Stimulated activated naive CD8-positive, alpha-beta T cell treated with anti-CD3 and anti-CD28 coated beads, Interleukin-15, Interleukin-2, amounts not matched to agents 100 ng/mL and 50 ng/mL, for 24 hours (primary cell): ENCODE results near the gene DHX9.
"Not testable (repeated sequence)": the region's sequence is repeated elsewhere in the genome, so short reads cannot be mapped to it uniquely, and the experiment has no call there.

Source experiments
- H3K27ac Mint-ChIP-seq: one replicate; pipeline ENCODE4 v1.8.0; 2021; ENCODE audit warnings: mild to moderate bottlenecking, mixed read lengths
- H3K27me3 Mint-ChIP-seq: one replicate; pipeline ENCODE4 v1.8.0; 2021; ENCODE audit warnings: mixed read lengths
- H3K36me3 Mint-ChIP-seq: one replicate; pipeline ENCODE4 v1.8.0; 2021; ENCODE audit warnings: low read depth, mixed read lengths
- H3K4me1 Mint-ChIP-seq: one replicate; pipeline ENCODE4 v1.8.0; 2021; ENCODE audit warnings: low read depth, mixed read lengths
- H3K4me3 Mint-ChIP-seq: one replicate; pipeline ENCODE4 v1.8.0; 2021; ENCODE audit warnings: mild to moderate bottlenecking, mixed read lengths
- H3K9me3 Mint-ChIP-seq: one replicate; pipeline ENCODE4 v1.8.0; 2021; ENCODE audit warnings: mixed read lengths

Gene DHX9

DNA sequence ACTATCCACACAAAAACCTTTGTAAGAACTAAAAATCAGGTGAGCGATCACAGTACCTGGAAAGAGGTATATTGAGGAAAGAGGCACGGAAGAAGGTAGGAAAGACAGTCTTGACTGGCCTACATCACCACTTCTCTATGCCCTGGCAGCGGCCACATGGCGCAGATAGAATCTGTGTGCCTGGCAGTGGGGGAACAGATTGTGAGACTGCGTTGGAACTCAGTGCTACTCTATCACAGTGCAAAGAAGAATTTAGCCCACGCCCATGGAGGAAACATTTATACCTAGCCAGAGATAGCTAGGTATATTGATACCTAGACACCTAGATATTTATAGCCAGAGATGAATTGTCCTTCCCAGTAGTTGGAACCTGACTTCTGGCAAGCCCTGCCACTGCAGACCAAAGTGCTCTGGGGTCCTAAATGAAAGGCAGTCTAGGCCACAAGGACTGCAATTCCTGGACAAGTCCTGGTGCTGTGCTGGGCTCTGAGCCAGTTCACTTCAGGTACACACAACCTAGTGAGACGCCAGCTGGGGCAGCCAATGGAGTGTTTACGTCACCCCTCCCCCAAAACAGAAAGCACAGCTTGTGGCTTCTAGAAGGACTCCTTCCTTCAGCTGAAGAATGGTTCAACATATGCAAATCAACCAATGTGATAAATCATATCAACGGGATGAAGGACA, 51.9 kb downstream of the DHX9 start:
- no peak overlapping the region for H3K4me3 Mint-ChIP-seq
- H3K9me3 Mint-ChIP-seq: no peaks in the 10 kb centered on the region
- peaks cover 6% of the 10 kb centered on the region for H3K27me3 Mint-ChIP-seq
- peaks cover 22% of the 10 kb centered on the region for H3K4me1 Mint-ChIP-seq
- H3K36me3 Mint-ChIP-seq: peaks cover 49% of the 10 kb centered on the region
- H3K27ac Mint-ChIP-seq: no peak overlapping the region

DNA sequence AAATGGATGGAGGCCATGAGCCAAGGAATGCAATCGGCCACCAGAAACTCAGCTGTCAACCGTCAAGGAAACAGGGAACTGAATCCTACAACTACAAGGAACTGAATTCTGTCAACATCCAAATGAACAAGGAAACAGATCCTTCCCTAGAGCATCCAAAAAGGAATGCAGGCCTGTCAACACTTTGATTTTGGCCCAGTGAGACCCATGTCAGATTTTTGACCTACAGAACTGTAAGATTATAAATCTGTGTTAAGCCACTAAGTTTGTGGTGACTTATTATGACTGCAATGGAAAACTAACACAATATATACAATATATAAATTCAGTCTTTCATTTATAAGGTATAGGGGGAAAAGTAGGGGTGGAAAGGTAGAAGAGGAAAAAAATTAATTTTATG, 58.5 kb downstream of the DHX9 start:
- Mint-ChIP-seq H3K27ac (no peak overlapping the region), H3K4me3 (no peak overlapping the region), H3K9me3 (no peaks in the 10 kb centered on the region), H3K4me1 (peaks cover 5% of the 10 kb centered on the region), H3K27me3 (peaks cover 6% of the 10 kb centered on the region), H3K36me3 (no peaks in the 10 kb centered on the region)

DNA sequence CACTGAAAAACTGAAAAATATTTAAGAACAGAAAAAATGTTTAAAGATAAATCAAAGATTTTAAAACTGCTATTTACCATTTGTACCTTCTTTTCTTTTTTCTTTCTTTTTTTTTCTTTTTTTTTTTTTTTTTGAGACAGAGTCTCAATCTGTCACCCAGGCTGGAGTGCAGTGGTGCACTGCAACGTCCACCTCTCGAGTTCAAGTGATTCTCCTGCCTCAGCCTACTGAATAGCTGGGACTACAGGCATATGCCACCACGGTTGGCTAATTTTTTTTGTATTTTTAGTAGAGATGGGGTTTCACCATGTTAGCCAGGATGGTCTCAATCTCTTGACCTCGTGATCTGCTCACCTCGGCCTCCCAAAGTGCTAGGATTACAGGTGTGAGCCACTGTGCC, 62.8 kb downstream of the DHX9 start:
- not testable (repeated sequence) for H3K27ac Mint-ChIP-seq, H3K4me3 Mint-ChIP-seq, H3K4me1 Mint-ChIP-seq, H3K27me3 Mint-ChIP-seq, H3K9me3 Mint-ChIP-seq, H3K36me3 Mint-ChIP-seq

DNA sequence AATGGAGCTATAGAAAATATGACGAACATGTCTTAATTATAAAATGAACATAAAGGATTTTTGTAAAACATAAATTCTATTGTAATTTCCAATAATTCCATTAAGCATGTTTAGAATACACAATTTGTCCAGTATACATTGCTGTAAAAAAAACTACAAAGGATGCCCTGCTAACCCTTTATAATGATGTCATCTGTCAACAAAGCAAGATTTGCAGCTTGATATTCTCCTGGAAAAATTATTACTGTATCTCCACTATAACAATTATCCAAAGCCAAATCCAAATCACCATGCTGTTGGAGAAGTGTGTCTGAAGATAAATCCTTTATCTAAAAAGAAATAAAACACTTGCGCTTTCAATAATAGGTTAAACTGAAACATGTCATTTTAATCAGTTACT, 66.2 kb downstream of the DHX9 start:
- no peaks in the 10 kb centered on the region for H3K36me3 Mint-ChIP-seq
- H3K4me3 Mint-ChIP-seq: no peak overlapping the region
- no peaks in the 10 kb centered on the region for H3K4me1 Mint-ChIP-seq
- peaks cover 5% of the 10 kb centered on the region for H3K27me3 Mint-ChIP-seq
- no peak overlapping the region for H3K27ac Mint-ChIP-seq
- H3K9me3 Mint-ChIP-seq: no peaks in the 10 kb centered on the region

DNA sequence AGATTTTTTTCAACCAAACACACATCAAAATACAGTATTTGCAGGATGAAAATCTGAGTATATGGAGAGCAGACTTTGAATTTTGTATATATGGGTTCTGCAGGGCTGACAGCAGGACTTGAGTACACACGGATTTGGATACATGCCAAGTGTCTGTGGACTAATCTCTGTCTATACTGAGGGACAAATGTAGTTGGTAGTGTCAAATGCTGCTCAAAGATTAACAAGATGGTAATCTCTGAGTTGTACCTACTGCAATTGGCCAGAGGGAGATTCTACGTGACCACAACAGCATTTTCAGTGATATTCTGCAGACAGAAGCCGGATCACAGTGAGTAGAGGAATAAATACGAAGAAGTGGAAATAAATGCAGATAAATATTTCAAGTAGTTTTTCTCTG, 70.4 kb downstream of the DHX9 start:
- Mint-ChIP-seq H3K4me1 (no peaks in the 10 kb centered on the region), H3K27me3 (peaks cover 19% of the 10 kb centered on the region), H3K36me3 (no peaks in the 10 kb centered on the region), H3K9me3 (no peaks in the 10 kb centered on the region), H3K4me3 (no peak overlapping the region), H3K27ac (no peak overlapping the region)

DNA sequence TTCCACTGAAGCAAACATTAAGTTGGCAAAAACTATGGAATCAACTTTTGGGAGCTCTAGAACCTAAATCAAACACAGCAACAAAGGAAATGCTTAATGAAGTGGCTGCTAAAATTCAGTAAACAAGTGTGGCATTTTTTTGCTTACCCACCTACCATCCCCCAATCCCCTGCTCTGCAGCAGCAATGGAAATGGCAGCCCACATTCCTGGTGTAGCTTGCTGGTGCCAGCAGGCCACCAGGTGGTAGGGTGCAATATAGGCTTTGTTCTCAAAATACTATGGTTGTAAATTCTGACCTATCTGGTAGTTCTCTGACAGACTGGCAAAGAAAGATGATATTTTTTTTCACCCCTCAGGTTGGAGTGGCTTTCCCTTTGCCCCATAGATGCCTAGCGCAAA, 71.0 kb downstream of the DHX9 start:
- Mint-ChIP-seq H3K27me3 (peaks cover 20% of the 10 kb centered on the region), H3K4me3 (no peak overlapping the region), H3K27ac (no peak overlapping the region), H3K9me3 (no peaks in the 10 kb centered on the region), H3K36me3 (no peaks in the 10 kb centered on the region), H3K4me1 (no peaks in the 10 kb centered on the region)

DNA sequence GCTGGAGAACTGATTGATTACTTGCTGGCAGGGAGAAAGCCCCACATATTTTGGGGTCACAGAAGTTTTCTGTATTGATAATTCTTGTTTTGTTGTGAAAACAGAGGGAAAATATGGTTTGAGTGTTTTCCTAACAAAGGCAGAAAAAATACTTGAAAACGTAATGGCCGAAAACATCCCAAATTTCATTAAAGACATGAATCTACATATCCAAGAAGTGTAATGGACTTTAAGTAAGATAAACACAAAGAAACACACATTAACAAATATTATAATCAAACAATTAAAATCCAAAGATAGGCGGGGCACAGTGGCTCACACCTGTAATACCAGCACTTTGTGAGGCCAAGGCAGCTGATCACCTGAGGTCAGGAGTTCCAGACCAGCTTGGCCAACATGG, 74.3 kb downstream of the DHX9 start:
- Mint-ChIP-seq H3K36me3 (no peaks in the 10 kb centered on the region), H3K27ac (no peak overlapping the region), H3K4me1 (no peaks in the 10 kb centered on the region), H3K27me3 (peaks cover 44% of the 10 kb centered on the region), H3K9me3 (no peaks in the 10 kb centered on the region), H3K4me3 (no peak overlapping the region)

DNA sequence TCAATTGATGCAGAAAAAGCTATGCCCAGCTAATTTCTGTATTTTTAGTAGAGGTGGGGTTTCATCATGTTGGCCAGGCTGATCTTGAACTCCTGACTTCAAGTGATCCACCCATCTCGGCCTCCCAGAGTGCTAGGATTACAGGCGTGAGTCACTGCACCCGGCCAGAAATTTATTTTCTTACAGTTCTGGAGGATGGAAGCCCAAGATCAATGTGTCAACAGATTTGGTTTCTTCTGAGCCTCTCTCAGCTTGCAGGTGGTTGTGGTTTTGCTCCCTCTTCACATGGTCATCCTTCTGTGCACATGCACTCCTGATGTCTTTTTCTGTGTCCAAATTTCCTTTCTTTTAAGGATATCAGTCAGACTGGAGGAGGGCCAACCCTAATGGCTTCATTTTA, 78.2 kb downstream of the DHX9 start:
- H3K27me3 Mint-ChIP-seq: peaks cover 67% of the 10 kb centered on the region
- no peaks in the 10 kb centered on the region for H3K4me1 Mint-ChIP-seq
- no peaks in the 10 kb centered on the region for H3K36me3 Mint-ChIP-seq
- no peaks in the 10 kb centered on the region for H3K9me3 Mint-ChIP-seq
- H3K27ac Mint-ChIP-seq: no peak overlapping the region
- no peak overlapping the region for H3K4me3 Mint-ChIP-seq

DNA sequence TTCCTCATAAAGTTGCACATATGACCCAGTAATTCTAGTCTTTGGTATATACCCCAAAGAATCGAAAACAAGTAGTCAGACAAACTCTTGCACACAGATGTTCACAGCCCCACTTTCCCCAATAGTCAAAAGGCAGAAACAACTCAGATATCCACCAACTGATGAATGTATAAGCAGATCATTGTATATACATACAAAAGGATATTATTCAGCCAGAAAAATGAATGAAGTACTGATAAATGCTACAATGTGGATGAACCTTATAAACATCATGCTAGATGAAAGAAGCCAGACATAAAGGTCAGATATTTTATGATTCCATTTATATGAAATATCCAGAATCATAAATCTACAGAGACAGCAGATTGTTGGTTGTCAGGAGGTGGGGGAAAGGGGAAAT, 86.5 kb downstream of the DHX9 start:
- Mint-ChIP-seq H3K9me3 (no peaks in the 10 kb centered on the region), H3K27me3 (peaks cover 32% of the 10 kb centered on the region), H3K4me3 (no peak overlapping the region), H3K4me1 (no peaks in the 10 kb centered on the region), H3K36me3 (no peaks in the 10 kb centered on the region), H3K27ac (no peak overlapping the region)

DNA sequence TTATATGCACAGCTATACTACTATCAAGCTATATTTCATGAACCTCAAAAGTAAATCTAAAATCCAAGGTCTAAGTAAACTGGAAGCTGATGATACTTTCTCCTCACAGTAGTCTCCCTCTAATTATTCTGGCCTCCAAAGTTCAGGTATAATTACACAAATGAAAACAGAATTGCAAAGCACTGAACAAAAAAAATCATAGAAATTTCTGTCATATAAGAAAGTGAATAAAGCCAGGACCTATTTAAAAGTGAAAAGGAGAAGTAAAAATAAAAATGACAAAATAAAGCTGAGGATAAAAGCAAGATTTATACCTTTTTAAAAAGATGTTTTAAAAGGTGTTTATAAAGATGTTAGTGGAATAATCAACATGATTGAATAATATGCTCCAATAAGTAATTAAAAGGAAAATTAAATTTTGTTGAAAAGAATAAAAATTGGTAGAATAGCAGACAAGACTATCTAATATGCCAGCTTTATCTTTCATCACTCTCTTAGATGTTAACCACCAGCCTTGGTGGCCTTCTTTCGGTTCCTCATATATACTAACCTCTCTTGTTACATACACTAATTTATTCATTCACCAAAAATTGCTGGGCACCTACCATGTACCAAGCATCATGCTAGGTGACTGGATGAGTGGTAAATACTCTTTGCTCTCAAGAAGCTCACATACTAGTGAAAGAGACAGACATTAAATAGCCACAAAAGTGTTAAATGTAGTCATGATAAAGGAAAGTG, 88.7 kb downstream of the DHX9 start:
- Mint-ChIP-seq H3K9me3 (no peaks in the 10 kb centered on the region), H3K4me1 (no peaks in the 10 kb centered on the region), H3K4me3 (no peak overlapping the region), H3K27me3 (peaks cover 16% of the 10 kb centered on the region), H3K36me3 (no peaks in the 10 kb centered on the region), H3K27ac (no peak overlapping the region)

DNA sequence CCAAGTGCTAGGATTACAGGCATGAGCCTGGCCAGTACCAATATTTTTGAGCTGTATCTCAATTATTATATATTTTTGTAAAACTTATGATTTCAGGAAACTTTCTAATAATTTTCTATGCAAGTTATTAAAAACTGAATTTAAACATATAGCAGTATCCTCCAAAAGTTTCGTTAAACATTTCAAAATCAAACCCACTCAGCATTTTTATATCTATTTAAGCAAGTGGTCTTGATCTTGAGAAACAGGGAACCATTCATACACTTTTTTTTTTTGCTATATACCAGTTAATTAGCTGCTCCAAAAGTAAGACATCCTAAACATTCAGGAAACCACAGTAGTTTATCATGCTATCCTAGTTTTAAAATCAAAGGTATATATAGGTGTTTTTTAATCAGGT, 91.8 kb downstream of the DHX9 start:
- H3K9me3 Mint-ChIP-seq: peaks cover 8% of the 10 kb centered on the region
- H3K27ac Mint-ChIP-seq: no peak overlapping the region
- no peaks in the 10 kb centered on the region for H3K4me1 Mint-ChIP-seq
- no peak overlapping the region for H3K4me3 Mint-ChIP-seq
- no peaks in the 10 kb centered on the region for H3K36me3 Mint-ChIP-seq
- H3K27me3 Mint-ChIP-seq: peaks cover 22% of the 10 kb centered on the region

DNA sequence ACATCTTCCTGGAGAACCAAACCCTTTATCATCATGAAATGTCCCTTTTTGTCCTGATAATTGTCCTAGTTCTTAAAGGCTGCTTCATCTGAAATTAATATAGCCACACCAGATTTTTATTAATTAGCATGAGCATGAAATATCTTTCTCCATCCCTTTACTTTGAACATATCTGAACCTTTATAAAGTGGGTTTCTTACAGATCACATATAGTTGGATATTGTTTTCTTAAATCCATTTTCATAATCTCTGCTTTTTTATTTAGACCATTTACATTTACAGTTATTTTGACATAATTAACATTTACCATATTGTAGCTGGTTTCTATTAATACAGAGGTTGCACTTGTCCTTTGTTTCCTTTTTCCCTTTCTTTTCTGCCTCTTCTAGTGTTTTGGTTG, 96.6 kb downstream of the DHX9 start:
- Mint-ChIP-seq H3K36me3 (peaks cover 5% of the 10 kb centered on the region), H3K4me1 (no peaks in the 10 kb centered on the region), H3K4me3 (no peak overlapping the region), H3K27ac (no peak overlapping the region), H3K27me3 (peaks cover 50% of the 10 kb centered on the region), H3K9me3 (peaks cover 16% of the 10 kb centered on the region)
